Endodermal cell (in vitro differentiated cells): ENCODE results near the gene KIAA1671. TPM values are rescaled to one million over a fixed set of nuclear protein-coding genes. Genes with fewer than 3 reads are reported as not detected.

Experiments used
- DNase-seq: peaks from one replicate; pipeline ENCODE4 v3.0.0-alpha.2; 2017
- H3K27ac ChIP-seq: 2 replicates; pipeline ENCODE4 v1.5.1; 2013; ENCODE audit warnings: mild to moderate bottlenecking, low read depth, low read length, moderate library complexity
- H3K27me3 ChIP-seq: 2 replicates; pipeline ENCODE4 v1.6.1; 2013; ENCODE audit warnings: mild to moderate bottlenecking, low read length, moderate library complexity; ENCODE audit not compliant: insufficient read depth, control insufficient read depth, poor library complexity, severe bottlenecking
- H3K36me3 ChIP-seq: 2 replicates; pipeline ENCODE4 v1.7.0; 2013; ENCODE audit warnings: mild to moderate bottlenecking, low read length, moderate library complexity; ENCODE audit not compliant: control insufficient read depth, insufficient read depth
- H3K4me1 ChIP-seq: one replicate; pipeline ENCODE4 v1.7.0; 2013; ENCODE audit warnings: low read length; ENCODE audit not compliant: control insufficient read depth, insufficient read depth
- H3K4me3 ChIP-seq: 2 replicates; pipeline ENCODE4 v1.5.1; 2013; ENCODE audit warnings: mild to moderate bottlenecking, low read length, moderate library complexity
- H3K9ac ChIP-seq: 2 replicates; pipeline ENCODE4 v1.6.1; 2013; ENCODE audit warnings: mild to moderate bottlenecking, low read length, moderate library complexity; ENCODE audit not compliant: poor library complexity, severe bottlenecking; ENCODE audit errors: extremely low read depth
- H3K9me3 ChIP-seq: 2 replicates; pipeline ENCODE4 v1.6.1; 2013; ENCODE audit warnings: mild to moderate bottlenecking, low read length, moderate library complexity; ENCODE audit not compliant: control insufficient read depth
- H3K27ac Mint-ChIP-seq: 2 replicates; pipeline ENCODE4 v1.8.0; 2020; ENCODE audit warnings: mixed read lengths
- H3K27me3 Mint-ChIP-seq: 2 replicates; pipeline ENCODE4 v1.8.0; 2021; ENCODE audit warnings: mild to moderate bottlenecking, mixed read lengths; ENCODE audit not compliant: insufficient read depth
- H3K36me3 Mint-ChIP-seq: 2 replicates; pipeline ENCODE4 v1.8.0; 2020; ENCODE audit warnings: low read depth, mixed read lengths
- H3K4me1 Mint-ChIP-seq: 2 replicates; pipeline ENCODE4 v1.8.0; 2020; ENCODE audit warnings: mixed read lengths
- H3K4me3 Mint-ChIP-seq: 2 replicates; pipeline ENCODE4 v1.8.0; 2020; ENCODE audit warnings: mild to moderate bottlenecking, moderate library complexity, mixed read lengths
- H3K9me3 Mint-ChIP-seq: 2 replicates; pipeline ENCODE4 v1.8.0; 2020; ENCODE audit warnings: mild to moderate bottlenecking, mixed read lengths
- WGBS, 2 experiments: methylation state at CpG; one replicate each; pipeline versions ENCODE4 v1.1.5 to v1.1.7; 2013; ENCODE audit warnings: missing lambda C conversion rate in 2 of 2, mixed read lengths in 1 of 2; ENCODE audit not compliant: insufficient coverage in 1 of 2, insufficient read length in 1 of 2; 5-methylcytosine and 5-hydroxymethylcytosine counted together
- total RNA-seq, 2 donors: library from RNA; stranded (reverse); fragmentation: NEBNext Ultra II Directional in 1 of 2; extraction: Animal tissue kit (Norgen Biotek cat#: 25700) in 1 of 2; gene quantifications; 2 replicates in 1 of 2; 3 replicates in 1 of 2; pipeline ENCODE4 v1.2.1, GENCODE V29; 2021
- TF ChIP-seq, protein P1 (sequence below): fragments of 200-600 bp; sonication (generic); conservative IDR thresholded peaks from 2 replicates; pipeline ENCODE4 v1.5.0; 2021; ENCODE audit warnings: antibody characterized with exemption, mild to moderate bottlenecking

KIAA1671 gene
- total RNA-seq, 2 donors from 2014 or later: 38.8 to 43.7 TPM

DNA sequence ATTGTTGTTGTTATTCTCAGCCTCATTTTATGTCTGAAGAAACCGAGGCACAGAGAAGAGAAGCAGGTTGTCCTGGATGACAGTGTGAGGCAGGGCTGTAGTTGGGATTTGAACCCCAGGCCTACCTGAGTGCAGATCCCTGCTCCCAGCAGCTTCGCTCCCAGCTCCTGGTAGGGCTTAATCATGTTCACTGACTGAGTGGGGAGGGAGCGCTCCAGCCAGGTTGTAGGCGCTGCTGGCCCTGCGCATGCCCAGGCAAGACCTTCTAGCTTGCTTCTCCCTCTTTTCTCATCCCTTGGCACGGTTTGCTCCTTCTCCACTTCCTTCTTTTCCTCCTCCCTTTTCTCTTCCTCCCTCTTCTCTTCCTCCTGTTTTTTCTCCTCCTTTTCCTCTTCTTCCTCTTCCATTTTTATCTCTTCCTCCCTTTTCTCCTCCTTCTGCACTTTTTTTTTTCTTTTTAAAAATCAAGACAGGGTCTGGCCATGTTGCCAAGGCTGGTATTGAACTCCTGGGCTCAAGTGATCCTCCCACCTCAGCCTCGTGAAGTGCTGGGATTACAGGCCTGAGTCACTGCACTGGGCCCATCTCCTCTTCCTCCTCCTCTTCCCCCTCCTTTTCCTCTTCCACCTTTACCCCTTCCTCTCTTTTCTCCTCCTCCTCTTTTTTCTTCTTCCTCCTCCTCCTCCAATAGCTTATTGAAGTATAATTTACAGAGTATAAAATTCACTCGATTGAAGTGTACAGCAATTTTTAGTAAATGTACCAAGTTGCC, 109.3 kb downstream of the KIAA1671 start:
- no peak overlapping the region for H3K4me3 ChIP-seq
- H3K4me1 Mint-ChIP-seq: no peaks in the 10 kb centered on the region
- H3K36me3 ChIP-seq: peaks cover 8% of the 10 kb centered on the region
- H3K9me3 ChIP-seq: no peaks in the 10 kb centered on the region
- DNase-seq: no peak
- no peaks in the 10 kb centered on the region for H3K9me3 Mint-ChIP-seq
- H3K27ac Mint-ChIP-seq: peak overlapping the region; percentile 15
- 90 to 92% methylated on average over 7 to 8 of the region's 8 CpGs for WGBS, 2 experiments
- H3K27ac ChIP-seq: peak overlapping the region; percentile 44
- peaks cover 19% of the 10 kb centered on the region for H3K36me3 Mint-ChIP-seq
- no peaks in the 10 kb centered on the region for H3K27me3 ChIP-seq
- no peak overlapping the region for H3K9ac ChIP-seq
- H3K4me3 Mint-ChIP-seq: no peak overlapping the region
- no peaks in the 10 kb centered on the region for H3K27me3 Mint-ChIP-seq
- H3K4me1 ChIP-seq: no peaks in the 10 kb centered on the region
- TF ChIP-seq, protein P1, sequence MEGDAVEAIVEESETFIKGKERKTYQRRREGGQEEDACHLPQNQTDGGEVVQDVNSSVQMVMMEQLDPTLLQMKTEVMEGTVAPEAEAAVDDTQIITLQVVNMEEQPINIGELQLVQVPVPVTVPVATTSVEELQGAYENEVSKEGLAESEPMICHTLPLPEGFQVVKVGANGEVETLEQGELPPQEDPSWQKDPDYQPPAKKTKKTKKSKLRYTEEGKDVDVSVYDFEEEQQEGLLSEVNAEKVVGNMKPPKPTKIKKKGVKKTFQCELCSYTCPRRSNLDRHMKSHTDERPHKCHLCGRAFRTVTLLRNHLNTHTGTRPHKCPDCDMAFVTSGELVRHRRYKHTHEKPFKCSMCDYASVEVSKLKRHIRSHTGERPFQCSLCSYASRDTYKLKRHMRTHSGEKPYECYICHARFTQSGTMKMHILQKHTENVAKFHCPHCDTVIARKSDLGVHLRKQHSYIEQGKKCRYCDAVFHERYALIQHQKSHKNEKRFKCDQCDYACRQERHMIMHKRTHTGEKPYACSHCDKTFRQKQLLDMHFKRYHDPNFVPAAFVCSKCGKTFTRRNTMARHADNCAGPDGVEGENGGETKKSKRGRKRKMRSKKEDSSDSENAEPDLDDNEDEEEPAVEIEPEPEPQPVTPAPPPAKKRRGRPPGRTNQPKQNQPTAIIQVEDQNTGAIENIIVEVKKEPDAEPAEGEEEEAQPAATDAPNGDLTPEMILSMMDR: no peak

DNA sequence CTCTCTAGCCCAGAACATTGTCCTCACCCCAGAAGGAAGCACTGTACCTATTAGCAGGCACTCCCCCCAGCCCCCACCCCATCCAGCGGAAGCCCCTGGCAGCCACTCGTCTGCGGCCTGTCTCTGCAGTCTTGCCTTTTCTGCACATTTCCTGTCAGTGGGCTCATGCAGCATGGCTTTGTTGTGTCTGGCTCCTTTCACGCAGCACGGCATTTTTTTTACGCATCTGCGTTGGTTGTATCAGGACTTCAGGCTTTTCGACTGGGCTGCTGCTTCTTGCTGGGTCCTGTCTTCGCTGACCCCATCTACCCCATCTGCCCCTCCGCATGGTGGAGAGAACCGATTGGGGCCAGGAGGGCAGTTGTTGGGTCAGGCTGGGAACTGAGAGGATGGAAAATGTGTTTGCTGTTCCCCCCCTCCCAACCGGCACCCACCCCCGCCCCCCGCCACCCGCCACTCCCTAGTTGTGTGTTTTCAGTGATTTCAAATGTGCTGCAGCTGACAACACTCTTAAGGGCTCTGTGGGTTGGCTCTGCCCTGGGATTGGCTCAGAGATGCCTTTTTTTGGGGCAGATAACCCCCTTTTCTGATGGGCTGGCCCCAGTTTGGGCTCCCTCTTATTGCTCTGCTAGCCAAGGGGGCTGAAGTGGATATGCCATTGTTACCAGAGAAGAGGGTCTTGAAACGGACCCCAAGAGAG, 110.0 kb downstream of the KIAA1671 start:
- TF ChIP-seq, protein P1: no peak
- H3K27ac Mint-ChIP-seq: peak overlapping the region; percentile 15
- H3K27me3 ChIP-seq: no peaks in the 10 kb centered on the region
- no peak overlapping the region for H3K4me3 ChIP-seq
- no peaks in the 10 kb centered on the region for H3K9me3 Mint-ChIP-seq
- H3K4me3 Mint-ChIP-seq: no peak overlapping the region
- no peaks in the 10 kb centered on the region for H3K27me3 Mint-ChIP-seq
- H3K9ac ChIP-seq: no peak overlapping the region
- H3K4me1 ChIP-seq: no peaks in the 10 kb centered on the region
- no peaks in the 10 kb centered on the region for H3K4me1 Mint-ChIP-seq
- no peaks in the 10 kb centered on the region for H3K9me3 ChIP-seq
- peak overlapping the region; percentile 32 for H3K27ac ChIP-seq
- WGBS, 2 experiments: 69 to 96% methylated on average over 6 to 16 of the region's 16 CpGs
- peaks cover 8% of the 10 kb centered on the region for H3K36me3 ChIP-seq
- no peak for DNase-seq
- peaks cover 19% of the 10 kb centered on the region for H3K36me3 Mint-ChIP-seq

DNA sequence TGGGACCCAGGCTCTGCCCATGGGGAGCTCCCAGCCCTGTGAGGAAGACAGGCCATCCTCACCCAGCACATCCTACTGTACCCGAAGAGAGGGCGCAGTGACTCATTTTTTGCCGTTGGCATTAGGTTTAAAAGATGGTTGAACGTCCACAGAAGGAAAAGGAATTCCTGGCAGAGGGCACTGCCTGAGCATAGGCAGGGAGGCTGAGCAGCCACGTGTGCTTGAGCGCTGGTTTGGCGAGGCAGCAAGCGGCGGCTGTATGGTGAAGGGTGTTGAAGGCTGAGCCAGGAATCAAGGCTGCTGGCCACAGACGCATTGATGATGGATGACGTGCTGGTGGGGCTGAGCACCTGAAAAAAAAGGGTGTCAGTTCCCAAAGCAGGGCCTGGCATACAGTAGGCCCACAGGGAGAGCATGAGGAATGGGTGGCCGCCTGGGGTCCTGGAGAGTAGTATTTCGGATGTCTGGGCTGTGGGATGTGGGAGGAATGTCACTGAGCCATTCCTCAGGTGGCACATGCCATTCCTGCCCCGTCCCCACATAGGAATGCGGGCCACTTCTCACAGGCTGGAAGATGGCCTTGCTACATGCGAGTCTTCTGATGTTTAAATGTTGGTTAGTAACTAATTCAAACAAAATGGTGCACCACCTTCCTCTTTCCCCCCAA, 112.5 kb downstream of the KIAA1671 start:
- no peaks in the 10 kb centered on the region for H3K4me1 ChIP-seq
- no peaks in the 10 kb centered on the region for H3K27me3 Mint-ChIP-seq
- H3K4me3 Mint-ChIP-seq: no peak overlapping the region
- H3K27ac ChIP-seq: no peak overlapping the region
- peak overlapping the region; percentile 35 for H3K27ac Mint-ChIP-seq
- DNase-seq: no peak
- 91 to 94% methylated on average over 12 to 16 of the region's 16 CpGs for WGBS, 2 experiments
- H3K36me3 Mint-ChIP-seq: peaks cover 16% of the 10 kb centered on the region
- H3K9me3 ChIP-seq: no peaks in the 10 kb centered on the region
- no peak overlapping the region for H3K9ac ChIP-seq
- no peaks in the 10 kb centered on the region for H3K4me1 Mint-ChIP-seq
- TF ChIP-seq, protein P1: no peak
- no peaks in the 10 kb centered on the region for H3K27me3 ChIP-seq
- no peak overlapping the region for H3K4me3 ChIP-seq
- H3K9me3 Mint-ChIP-seq: no peaks in the 10 kb centered on the region
- peaks cover 8% of the 10 kb centered on the region for H3K36me3 ChIP-seq
